Measurements from ENCODE around the gene RESP18.

Gene RESP18

GRCh38 chr2:219332542-219332941 is at the start of gene RESP18:
Gene RESP18 (minus strand): TSS chr2:219332744.
- ATAC-seq (no peak), DNase-seq (no peak)
- H3K27ac Mint-ChIP-seq = no peak within 1 kb of the TSS
- H3K4me3 Mint-ChIP-seq = no peak within 1 kb of the TSS
- H3K9me3 Mint-ChIP-seq = peaks cover 19% of the 10 kb centered on the region
- peaks cover 2% of the 10 kb centered on the region for H3K4me1 Mint-ChIP-seq
- H3K36me3 Mint-ChIP-seq (ENCODE audit: low read depth) = peaks cover 3% of the 10 kb centered on the region
- peaks cover 56% of the 10 kb centered on the region for H3K27me3 Mint-ChIP-seq

DNA sequence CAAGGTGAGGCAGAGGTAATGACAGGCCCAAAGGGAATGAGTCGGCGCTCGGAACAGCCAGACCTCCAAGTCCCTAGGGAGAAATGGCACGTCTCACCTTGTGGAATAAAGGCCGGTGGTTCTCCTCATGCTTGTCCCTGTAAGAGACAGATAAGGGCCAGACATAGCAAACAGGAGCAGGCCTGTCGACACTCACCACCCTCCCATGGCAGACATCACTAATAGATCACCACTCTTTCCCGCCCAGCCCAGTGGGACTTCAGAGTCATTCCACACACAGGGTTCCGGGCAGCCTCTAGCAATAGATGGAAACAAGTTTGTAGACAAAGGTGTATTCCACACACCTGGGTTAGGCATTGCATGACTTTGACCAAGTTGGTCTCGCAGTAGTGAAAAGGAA is 48.9 kb upstream of the RESP18 start:
- H3K9me3 Mint-ChIP-seq = no peaks in the 10 kb centered on the region
- ATAC-seq (no peak), DNase-seq (no peak)
- no peak overlapping the region for H3K4me3 Mint-ChIP-seq
- no peak overlapping the region for H3K27ac Mint-ChIP-seq
- peaks cover 12% of the 10 kb centered on the region for H3K4me1 Mint-ChIP-seq
- peaks cover 56% of the 10 kb centered on the region for H3K36me3 Mint-ChIP-seq (ENCODE audit: low read depth)
- H3K27me3 Mint-ChIP-seq = no peaks in the 10 kb centered on the region

DNA sequence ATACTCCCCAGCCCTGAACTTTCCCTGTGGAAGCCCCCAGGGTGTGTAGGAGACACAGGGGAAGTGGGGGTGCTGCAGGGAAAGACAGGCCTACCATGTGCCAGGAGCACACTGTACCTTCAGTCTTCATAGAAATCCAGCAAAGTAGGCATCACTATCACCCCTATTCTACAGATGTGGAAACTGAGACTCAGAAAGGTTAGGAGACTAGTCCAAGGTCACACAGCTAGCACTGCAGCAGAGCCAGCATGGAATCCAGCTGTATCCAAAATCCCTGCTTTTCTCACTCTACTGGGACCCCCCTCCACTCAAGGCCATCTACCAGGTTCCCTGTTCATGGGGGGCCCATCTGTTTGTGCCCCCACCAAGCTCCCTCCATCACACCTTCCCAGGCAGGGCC is 48.4 kb upstream of the RESP18 start:
- no peak overlapping the region for H3K27ac Mint-ChIP-seq

DNA sequence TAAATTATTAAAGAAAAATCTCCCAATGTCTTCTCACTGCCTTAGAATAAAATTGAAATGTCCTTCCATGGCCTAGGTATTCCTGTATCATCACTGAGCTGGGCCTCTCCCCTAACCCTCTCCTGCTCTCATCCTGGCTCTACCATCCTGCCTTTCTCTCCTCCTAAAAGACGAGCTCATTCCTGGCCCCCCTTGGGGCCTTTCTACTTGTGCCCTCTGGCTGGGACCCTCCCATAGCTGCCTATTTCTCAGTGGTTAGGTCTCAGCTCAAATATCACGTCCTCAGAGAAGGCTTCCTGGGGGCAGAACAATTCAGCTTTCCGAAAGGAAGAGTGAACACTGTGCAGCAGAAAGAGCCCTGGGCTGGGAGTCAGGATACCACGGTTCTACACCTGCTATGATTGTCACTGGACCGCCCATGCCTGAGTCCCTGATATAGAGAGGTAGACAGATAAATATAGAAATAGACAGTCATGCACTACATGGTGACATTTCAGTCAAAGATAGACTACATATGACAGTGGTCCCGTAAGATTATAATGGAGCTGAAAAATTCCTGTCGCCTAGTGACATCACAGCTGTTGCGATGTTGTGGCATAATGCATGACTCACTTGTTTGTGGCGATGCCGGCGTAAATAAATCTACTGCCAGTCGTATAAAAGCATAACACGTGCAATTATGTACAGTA is 45.8 kb upstream of the RESP18 start:
- peaks cover 52% of the 10 kb centered on the region for H3K36me3 Mint-ChIP-seq (ENCODE audit: low read depth)
- ATAC-seq (no peak), DNase-seq (no peak)
- H3K4me1 Mint-ChIP-seq = no peaks in the 10 kb centered on the region
- no peaks in the 10 kb centered on the region for H3K9me3 Mint-ChIP-seq
- H3K4me3 Mint-ChIP-seq = no peak overlapping the region
- no peaks in the 10 kb centered on the region for H3K27me3 Mint-ChIP-seq
- H3K27ac Mint-ChIP-seq = no peak overlapping the region

More for the DNA sequence above, 48.4 kb upstream of the RESP18 start:
- peaks cover 6% of the 10 kb centered on the region for H3K4me1 Mint-ChIP-seq
- H3K4me3 Mint-ChIP-seq = no peak overlapping the region
- H3K27me3 Mint-ChIP-seq = no peaks in the 10 kb centered on the region
- H3K36me3 Mint-ChIP-seq (ENCODE audit: low read depth) = peaks cover 54% of the 10 kb centered on the region
- H3K9me3 Mint-ChIP-seq = no peaks in the 10 kb centered on the region
- ATAC-seq (no peak), DNase-seq (no peak)

DNA sequence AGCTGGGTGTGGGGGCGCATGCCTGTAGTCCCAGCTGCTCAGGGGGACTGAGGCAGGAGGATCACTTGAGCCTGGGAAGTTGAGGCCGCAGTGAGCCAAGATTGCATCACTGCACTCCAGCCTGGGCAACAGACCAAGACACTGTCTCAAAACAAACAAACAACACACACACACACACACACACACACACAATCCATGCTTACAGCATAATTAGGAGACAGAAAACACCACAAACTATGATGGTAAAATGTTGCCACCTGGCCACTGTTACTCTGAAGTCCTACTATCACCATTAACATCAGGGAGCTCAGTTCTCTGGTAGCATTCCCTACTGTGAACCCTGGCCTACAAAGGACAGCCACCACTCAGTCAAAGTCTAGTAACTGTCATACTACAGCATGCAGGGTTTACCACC is 36.9 kb upstream of the RESP18 start:
- Mint-ChIP-seq H3K9me3 (no peaks in the 10 kb centered on the region), H3K36me3 (ENCODE audit: low read depth) (peaks cover 17% of the 10 kb centered on the region), H3K27me3 (no peaks in the 10 kb centered on the region), H3K27ac (no peak overlapping the region), H3K4me3 (no peak overlapping the region), H3K4me1 (no peaks in the 10 kb centered on the region)
- ATAC-seq (no peak), DNase-seq (no peak)

DNA sequence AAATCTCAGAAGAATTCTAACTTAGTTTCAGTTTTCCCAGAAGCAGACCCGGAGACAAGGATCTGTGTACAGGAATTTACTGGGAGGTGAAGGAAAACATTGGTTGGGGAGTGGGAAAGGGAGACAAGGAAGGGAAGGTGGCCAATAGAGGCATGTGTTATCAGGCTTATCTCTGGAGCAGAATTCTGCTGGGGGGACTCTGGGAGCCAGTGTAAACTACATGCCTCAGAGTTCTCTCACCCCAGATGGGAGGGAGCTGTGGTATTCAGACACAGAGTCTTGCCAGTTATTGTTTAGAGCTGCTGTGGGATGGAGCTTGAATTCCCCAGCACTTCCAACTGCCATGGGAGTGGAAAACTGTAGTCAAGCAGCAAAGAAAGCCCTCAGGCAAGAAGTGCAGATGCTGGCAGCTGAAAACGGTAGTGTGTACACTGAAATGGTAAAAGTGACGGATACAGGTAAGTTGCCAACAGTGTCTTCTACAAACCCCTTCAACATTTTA is 36.2 kb upstream of the RESP18 start:
- Mint-ChIP-seq H3K4me3 (no peak overlapping the region), H3K27ac (no peak overlapping the region), H3K36me3 (ENCODE audit: low read depth) (peaks cover 10% of the 10 kb centered on the region), H3K4me1 (no peaks in the 10 kb centered on the region), H3K27me3 (no peaks in the 10 kb centered on the region), H3K9me3 (no peaks in the 10 kb centered on the region)
- ATAC-seq (no peak), DNase-seq (no peak)

DNA sequence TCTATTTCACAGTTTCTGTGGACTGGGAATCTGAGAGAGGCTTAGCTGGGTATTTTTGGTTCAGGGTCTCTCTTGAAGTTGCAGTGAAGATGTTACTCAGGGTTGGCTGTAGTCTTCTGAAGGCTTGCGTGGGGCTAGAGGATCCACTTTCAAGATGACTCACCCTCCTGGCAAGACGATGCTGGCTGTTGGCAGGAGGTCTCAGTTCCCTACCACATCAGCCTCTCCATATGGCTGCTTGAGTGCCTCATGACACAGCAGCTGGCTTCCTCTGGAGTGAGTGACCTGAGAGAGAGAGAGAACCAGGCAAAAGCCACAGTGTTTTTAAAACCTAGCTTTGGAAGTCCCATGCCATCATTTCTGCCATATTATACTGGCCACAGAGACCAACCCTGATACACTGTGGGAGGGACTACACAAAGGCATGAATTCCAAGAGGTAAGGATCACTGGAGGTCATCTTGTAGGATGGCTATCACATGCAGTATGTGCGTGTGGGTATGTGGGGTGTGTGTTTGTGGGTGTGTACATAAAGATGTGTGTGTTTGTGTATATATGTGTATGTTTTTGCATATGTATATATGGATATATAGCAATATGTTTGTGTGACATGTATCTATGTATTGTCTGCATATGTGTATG is 30.1 kb upstream of the RESP18 start:
- H3K9me3 Mint-ChIP-seq = no peaks in the 10 kb centered on the region
- H3K36me3 Mint-ChIP-seq (ENCODE audit: low read depth) = peaks cover 5% of the 10 kb centered on the region
- no peak overlapping the region for H3K4me3 Mint-ChIP-seq
- H3K27me3 Mint-ChIP-seq = peaks cover 26% of the 10 kb centered on the region
- ATAC-seq = peak; percentile 71
- H3K27ac Mint-ChIP-seq = no peak overlapping the region
- no peak for DNase-seq
- H3K4me1 Mint-ChIP-seq = peaks cover 3% of the 10 kb centered on the region

- ATAC-seq (no peak), DNase-seq (no peak)
- H3K4me1 Mint-ChIP-seq = peaks cover 3% of the 10 kb centered on the region
- no peak overlapping the region for H3K27ac Mint-ChIP-seq
- no peaks in the 10 kb centered on the region for H3K9me3 Mint-ChIP-seq
- no peak overlapping the region for H3K4me3 Mint-ChIP-seq
- H3K27me3 Mint-ChIP-seq = peaks cover 26% of the 10 kb centered on the region
- peaks cover 5% of the 10 kb centered on the region for H3K36me3 Mint-ChIP-seq (ENCODE audit: low read depth)
Measured at GRCh38 chr2:219362072-219362471, 29.5 kb upstream of the RESP18 start.

- H3K27ac Mint-ChIP-seq = no peak overlapping the region
- H3K4me3 Mint-ChIP-seq = no peak overlapping the region
- H3K9me3 Mint-ChIP-seq = no peaks in the 10 kb centered on the region
- peaks cover 3% of the 10 kb centered on the region for H3K4me1 Mint-ChIP-seq
- peaks cover 4% of the 10 kb centered on the region for H3K36me3 Mint-ChIP-seq (ENCODE audit: low read depth)
- H3K27me3 Mint-ChIP-seq = peaks cover 50% of the 10 kb centered on the region
- peak; percentile 38 for ATAC-seq
- DNase-seq = peak; percentile 20
Measured at GRCh38 chr2:219358170-219359075, 25.9 kb upstream of the RESP18 start.

- no peaks in the 10 kb centered on the region for H3K36me3 Mint-ChIP-seq (ENCODE audit: low read depth)
- H3K4me3 Mint-ChIP-seq = no peak overlapping the region
- ATAC-seq (no peak), DNase-seq (no peak)
- no peak overlapping the region for H3K27ac Mint-ChIP-seq
- peaks cover 3% of the 10 kb centered on the region for H3K4me1 Mint-ChIP-seq
- H3K9me3 Mint-ChIP-seq = no peaks in the 10 kb centered on the region
- peaks cover 52% of the 10 kb centered on the region for H3K27me3 Mint-ChIP-seq
Measured at GRCh38 chr2:219356834-219357233, 24.3 kb upstream of the RESP18 start.

DNA sequence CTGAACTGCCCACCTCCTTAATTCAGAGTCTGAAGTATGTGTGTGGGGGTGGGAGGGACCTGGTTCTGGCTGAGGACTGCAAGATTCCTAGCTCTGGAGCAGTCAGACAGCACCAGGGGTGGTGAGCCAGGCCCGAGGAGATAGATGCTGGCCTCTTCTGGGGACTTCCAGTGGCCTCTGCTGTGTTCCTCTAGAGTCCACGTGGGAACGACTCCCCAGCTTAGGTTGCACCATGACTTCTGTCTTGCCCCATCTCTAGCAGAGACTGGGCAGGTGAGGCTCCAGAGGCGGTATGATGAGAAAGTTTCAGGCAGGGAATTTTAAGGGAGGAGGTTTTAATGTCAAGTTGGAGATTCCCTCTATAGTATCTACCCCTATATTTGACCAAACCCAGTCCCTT is 22.0 kb upstream of the RESP18 start:
- no peak for ATAC-seq
- no peaks in the 10 kb centered on the region for H3K36me3 Mint-ChIP-seq (ENCODE audit: low read depth)
- peaks cover 40% of the 10 kb centered on the region for H3K27me3 Mint-ChIP-seq
- H3K4me1 Mint-ChIP-seq = peaks cover 3% of the 10 kb centered on the region
- no peak overlapping the region for H3K27ac Mint-ChIP-seq
- DNase-seq = no peak
- H3K4me3 Mint-ChIP-seq = no peak overlapping the region
- H3K9me3 Mint-ChIP-seq = no peaks in the 10 kb centered on the region

- Mint-ChIP-seq H3K4me3 (no peak overlapping the region), H3K36me3 (ENCODE audit: low read depth) (no peaks in the 10 kb centered on the region), H3K4me1 (no peaks in the 10 kb centered on the region), H3K27me3 (peaks cover 35% of the 10 kb centered on the region), H3K9me3 (no peaks in the 10 kb centered on the region), H3K27ac (no peak overlapping the region)
- no peak for ATAC-seq
- DNase-seq = no peak
Measured at GRCh38 chr2:219353129-219353528, 20.6 kb upstream of the RESP18 start.

DNA sequence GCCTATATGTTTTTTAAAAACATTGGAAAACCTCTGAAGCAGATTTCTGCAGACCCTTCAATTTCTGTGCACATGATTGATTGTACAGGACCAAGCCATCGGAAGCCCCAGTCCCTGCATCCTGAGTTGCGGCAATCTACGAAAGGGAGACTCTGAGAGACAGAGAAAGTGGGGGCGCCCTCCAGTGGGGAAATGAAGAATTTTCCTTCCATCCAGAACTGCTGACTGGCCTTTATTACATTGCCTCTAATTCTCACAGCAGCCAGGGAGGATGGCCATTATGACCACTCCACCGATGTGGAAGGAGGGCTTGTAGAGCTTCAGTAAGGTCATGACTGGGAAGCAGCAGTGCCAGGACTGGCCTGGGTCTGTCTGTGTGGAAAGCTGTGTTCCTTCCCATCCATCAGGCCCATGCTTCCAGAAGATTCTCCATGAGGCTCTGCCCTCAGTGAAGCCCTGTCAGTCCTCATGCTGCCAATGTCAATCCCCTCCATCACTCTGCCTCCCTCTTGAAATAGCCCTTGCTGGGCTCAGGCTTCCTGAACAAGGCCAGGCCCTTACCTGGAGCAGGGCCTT is 20.0 kb upstream of the RESP18 start:
- DNase-seq = peak; percentile 81
- H3K4me3 Mint-ChIP-seq = no peak overlapping the region
- peak; percentile 70 for ATAC-seq
- H3K9me3 Mint-ChIP-seq = no peaks in the 10 kb centered on the region
- no peaks in the 10 kb centered on the region for H3K36me3 Mint-ChIP-seq (ENCODE audit: low read depth)
- peaks cover 34% of the 10 kb centered on the region for H3K27me3 Mint-ChIP-seq
- H3K27ac Mint-ChIP-seq = no peak overlapping the region
- no peaks in the 10 kb centered on the region for H3K4me1 Mint-ChIP-seq

GRCh38 chr2:219350710-219351221 is 18.2 kb upstream of the RESP18 start:
- Mint-ChIP-seq H3K4me3 (no peak overlapping the region), H3K9me3 (no peaks in the 10 kb centered on the region), H3K27me3 (peaks cover 31% of the 10 kb centered on the region), H3K4me1 (no peaks in the 10 kb centered on the region), H3K36me3 (ENCODE audit: low read depth) (no peaks in the 10 kb centered on the region), H3K27ac (no peak overlapping the region)
- ATAC-seq = no peak
- DNase-seq = no peak
